Osteoblast (primary cell): ENCODE data around the gene SAP30BP. TPM values are rescaled to one million over a fixed set of nuclear protein-coding genes. Genes with fewer than 3 reads are reported as not detected.

Experiments used
- DNase-seq: peaks from one replicate; pipeline ENCODE4 v3.0.0; 2011; ENCODE audit warnings: low spot score, mixed read lengths; ENCODE audit not compliant: insufficient read length; ENCODE audit errors: missing footprints
- H2AFZ ChIP-seq: 2 replicates; pipeline ENCODE4 v1.6.0; 2011; ENCODE audit warnings: mild to moderate bottlenecking, low read length
- H3K27ac ChIP-seq: 2 replicates; pipeline ENCODE4 v1.5.1; 2011; ENCODE audit warnings: mild to moderate bottlenecking, low read depth, low read length, moderate library complexity
- H3K27me3 ChIP-seq: 2 replicates; pipeline ENCODE4 v1.6.0; 2012; ENCODE audit warnings: mild to moderate bottlenecking, control low read depth, inconsistent platforms, low read length, moderate library complexity; ENCODE audit not compliant: insufficient read depth
- H3K36me3 ChIP-seq: 2 replicates; pipeline ENCODE4 v1.5.1; 2011; ENCODE audit warnings: mild to moderate bottlenecking, low read length, control low read depth, moderate library complexity; ENCODE audit not compliant: insufficient read depth
- H3K4me1 ChIP-seq: 2 replicates; pipeline ENCODE4 v1.5.1; 2011; ENCODE audit warnings: mild to moderate bottlenecking, low read length, control low read depth, moderate library complexity; ENCODE audit not compliant: insufficient read depth
- H3K4me2 ChIP-seq: 2 replicates; pipeline ENCODE4 v1.6.0; 2011; ENCODE audit warnings: mild to moderate bottlenecking, low read length; ENCODE audit not compliant: insufficient read depth
- H3K4me3 ChIP-seq: fragments of 200-600 bp; sonication (generic); 3 replicates; pipeline ENCODE4 v1.5.1; 2012; ENCODE audit warnings: mild to moderate bottlenecking, low read length, inconsistent platforms; ENCODE audit not compliant: insufficient read depth
- H3K79me2 ChIP-seq: 2 replicates; pipeline ENCODE4 v1.6.0; 2012; ENCODE audit warnings: mild to moderate bottlenecking, low read length, control low read depth, inconsistent platforms; ENCODE audit not compliant: insufficient read depth
- H3K9me3 ChIP-seq: 2 replicates; pipeline ENCODE4 v1.5.1; 2011; ENCODE audit warnings: low read depth, low read length, control low read depth
- H4K20me1 ChIP-seq: 2 replicates; pipeline ENCODE4 v1.6.0; 2012; ENCODE audit warnings: mild to moderate bottlenecking, low read length, control low read depth; ENCODE audit not compliant: insufficient read depth
- total RNA-seq: library from RNA; depleted of rRNA; stranded (reverse); fragments of >200 nt; gene quantifications from 2 replicates; pipeline ENCODE4 v1.2.3, GENCODE V29; 2012
- TF ChIP-seq, protein P1 (sequence below): IDR thresholded peaks from 2 replicates; pipeline ENCODE4 v1.5.1; 2011; ENCODE audit warnings: mild to moderate bottlenecking, low read depth, low read length, moderate library complexity; ENCODE audit errors: extremely low read depth

Gene SAP30BP
- total RNA-seq, 1 donor: 48.1 TPM

DNA sequence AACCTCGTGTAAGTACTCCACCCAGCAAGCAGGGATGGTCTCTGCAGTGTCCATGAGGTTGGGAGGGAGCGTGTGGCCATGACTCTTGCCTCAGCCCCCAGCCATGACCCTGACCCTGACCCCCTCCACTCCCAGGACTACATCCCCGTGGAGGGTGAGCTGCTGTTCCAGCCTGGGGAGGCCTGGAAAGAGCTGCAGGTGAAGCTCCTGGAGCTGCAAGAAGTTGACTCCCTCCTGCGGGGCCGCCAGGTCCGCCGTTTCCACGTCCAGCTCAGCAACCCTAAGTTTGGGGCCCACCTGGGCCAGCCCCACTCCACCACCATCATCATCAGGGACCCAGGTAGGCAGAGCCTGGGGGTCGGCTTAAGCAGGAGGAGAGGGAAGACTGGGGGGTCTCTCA is 81.6 kb downstream of the SAP30BP start:
- no peaks in the 10 kb centered on the region for H3K79me2 ChIP-seq
- no peaks in the 10 kb centered on the region for H3K27me3 ChIP-seq
- no peak overlapping the region for H3K27ac ChIP-seq
- H3K4me2 ChIP-seq: no peak overlapping the region
- TF ChIP-seq, protein P1, sequence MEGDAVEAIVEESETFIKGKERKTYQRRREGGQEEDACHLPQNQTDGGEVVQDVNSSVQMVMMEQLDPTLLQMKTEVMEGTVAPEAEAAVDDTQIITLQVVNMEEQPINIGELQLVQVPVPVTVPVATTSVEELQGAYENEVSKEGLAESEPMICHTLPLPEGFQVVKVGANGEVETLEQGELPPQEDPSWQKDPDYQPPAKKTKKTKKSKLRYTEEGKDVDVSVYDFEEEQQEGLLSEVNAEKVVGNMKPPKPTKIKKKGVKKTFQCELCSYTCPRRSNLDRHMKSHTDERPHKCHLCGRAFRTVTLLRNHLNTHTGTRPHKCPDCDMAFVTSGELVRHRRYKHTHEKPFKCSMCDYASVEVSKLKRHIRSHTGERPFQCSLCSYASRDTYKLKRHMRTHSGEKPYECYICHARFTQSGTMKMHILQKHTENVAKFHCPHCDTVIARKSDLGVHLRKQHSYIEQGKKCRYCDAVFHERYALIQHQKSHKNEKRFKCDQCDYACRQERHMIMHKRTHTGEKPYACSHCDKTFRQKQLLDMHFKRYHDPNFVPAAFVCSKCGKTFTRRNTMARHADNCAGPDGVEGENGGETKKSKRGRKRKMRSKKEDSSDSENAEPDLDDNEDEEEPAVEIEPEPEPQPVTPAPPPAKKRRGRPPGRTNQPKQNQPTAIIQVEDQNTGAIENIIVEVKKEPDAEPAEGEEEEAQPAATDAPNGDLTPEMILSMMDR: no peak
- no peaks in the 10 kb centered on the region for H4K20me1 ChIP-seq
- no peak overlapping the region for H3K4me3 ChIP-seq
- H3K4me1 ChIP-seq: peaks cover 10% of the 10 kb centered on the region
- H3K36me3 ChIP-seq: no peaks in the 10 kb centered on the region
- no peak overlapping the region for H2AFZ ChIP-seq
- peak; percentile 21 for DNase-seq
- no peaks in the 10 kb centered on the region for H3K9me3 ChIP-seq

DNA sequence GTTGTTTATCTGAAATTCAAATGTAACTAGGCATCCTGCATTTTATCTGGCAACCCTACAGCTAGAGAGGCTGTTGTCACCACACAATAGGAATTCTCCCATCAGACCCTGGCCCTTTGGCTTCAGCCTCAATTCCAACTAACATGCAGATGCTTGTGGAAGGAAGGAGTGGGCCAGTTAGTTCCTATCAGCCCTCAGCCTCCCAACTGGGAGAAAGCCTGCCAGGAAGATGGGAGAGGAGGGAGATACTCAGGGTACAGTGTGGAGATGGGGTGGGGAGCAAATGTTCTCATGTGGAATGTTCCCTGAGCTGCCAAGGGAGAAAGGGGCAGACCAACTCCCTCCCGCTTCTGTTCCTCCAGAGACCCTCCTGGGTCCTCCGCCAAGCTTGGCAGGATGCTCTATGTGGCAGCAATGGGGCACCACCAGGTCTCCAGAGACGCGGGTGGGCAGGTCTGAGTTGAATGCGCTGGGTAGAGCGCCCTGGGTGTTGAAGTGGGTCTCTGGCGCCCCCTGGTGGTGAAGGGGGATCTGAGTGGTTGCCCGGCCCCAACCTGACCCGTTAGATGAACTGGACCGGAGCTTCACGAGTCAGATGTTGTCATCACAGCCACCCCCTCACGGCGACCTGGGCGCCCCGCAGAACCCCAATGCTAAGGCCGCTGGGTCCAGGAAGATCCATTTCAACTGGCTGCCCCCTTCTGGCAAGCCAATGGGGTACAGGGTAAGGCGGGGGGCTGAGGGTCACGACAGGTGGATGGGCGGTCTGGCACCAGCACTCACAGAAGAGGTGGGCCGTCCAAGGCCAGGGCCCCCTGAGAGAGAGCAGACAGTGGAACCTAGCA is 82.6 kb downstream of the SAP30BP start:
- Histone ChIP-seq H3K9me3 (no peaks in the 10 kb centered on the region), H3K27me3 (no peaks in the 10 kb centered on the region), H3K79me2 (no peaks in the 10 kb centered on the region), H4K20me1 (no peaks in the 10 kb centered on the region), H3K4me3 (peak overlapping the region; percentile 8), H3K27ac (no peak overlapping the region), H3K4me2 (peak overlapping the region; percentile 54), H2AFZ (peak overlapping the region; percentile 69), H3K4me1 (peaks cover 16% of the 10 kb centered on the region), H3K36me3 (no peaks in the 10 kb centered on the region)
- DNase-seq: peak; percentile 99
- TF ChIP-seq, protein P1: peak; percentile 91

DNA sequence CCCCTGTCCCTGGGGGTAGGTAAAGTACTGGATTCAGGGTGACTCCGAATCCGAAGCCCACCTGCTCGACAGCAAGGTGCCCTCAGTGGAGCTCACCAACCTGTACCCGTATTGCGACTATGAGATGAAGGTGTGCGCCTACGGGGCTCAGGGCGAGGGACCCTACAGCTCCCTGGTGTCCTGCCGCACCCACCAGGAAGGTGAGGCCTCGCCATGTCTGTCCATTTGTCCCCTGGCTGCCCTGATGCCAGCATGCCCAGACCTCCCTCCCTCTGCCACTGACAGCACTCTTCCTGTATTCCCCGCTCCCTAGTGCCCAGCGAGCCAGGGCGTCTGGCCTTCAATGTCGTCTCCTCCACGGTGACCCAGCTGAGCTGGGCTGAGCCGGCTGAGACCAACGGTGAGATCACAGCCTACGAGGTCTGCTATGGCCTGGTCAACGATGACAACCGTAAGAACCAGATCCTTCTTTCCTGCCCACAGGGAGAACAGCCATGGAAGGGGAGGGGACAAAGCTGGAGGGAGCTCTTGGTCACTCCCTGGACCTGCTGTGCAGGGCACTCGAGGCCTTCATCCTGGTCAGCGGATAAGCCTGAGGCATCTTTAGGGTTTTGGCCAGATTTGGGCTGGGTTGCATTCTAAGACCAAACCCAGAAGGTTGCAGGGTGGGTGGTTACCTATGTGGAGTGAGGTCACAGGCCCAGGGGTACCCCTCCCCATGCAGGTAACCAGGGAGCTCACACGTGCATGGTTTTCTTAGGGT is 83.7 kb downstream of the SAP30BP start:
- Histone ChIP-seq H3K27me3 (no peaks in the 10 kb centered on the region), H3K4me2 (no peak overlapping the region), H4K20me1 (no peaks in the 10 kb centered on the region), H2AFZ (no peak overlapping the region), H3K4me3 (no peak overlapping the region), H3K79me2 (no peaks in the 10 kb centered on the region), H3K27ac (no peak overlapping the region), H3K9me3 (no peaks in the 10 kb centered on the region), H3K36me3 (no peaks in the 10 kb centered on the region), H3K4me1 (peaks cover 16% of the 10 kb centered on the region)
- peak; percentile 81 for DNase-seq
- TF ChIP-seq, protein P1: no peak
